ENCODE data around the gene AMMECR1L. TPM values are rescaled to one million over a fixed set of nuclear protein-coding genes. Genes with fewer than 3 reads are reported as not detected.
"Not testable (repeated sequence)": the region's sequence is repeated elsewhere in the genome, so short reads cannot be mapped to it uniquely, and the experiment has no call there.

Gene AMMECR1L
- total RNA-seq, 1 experiment from 2014 or later: 29.3 TPM

DNA sequence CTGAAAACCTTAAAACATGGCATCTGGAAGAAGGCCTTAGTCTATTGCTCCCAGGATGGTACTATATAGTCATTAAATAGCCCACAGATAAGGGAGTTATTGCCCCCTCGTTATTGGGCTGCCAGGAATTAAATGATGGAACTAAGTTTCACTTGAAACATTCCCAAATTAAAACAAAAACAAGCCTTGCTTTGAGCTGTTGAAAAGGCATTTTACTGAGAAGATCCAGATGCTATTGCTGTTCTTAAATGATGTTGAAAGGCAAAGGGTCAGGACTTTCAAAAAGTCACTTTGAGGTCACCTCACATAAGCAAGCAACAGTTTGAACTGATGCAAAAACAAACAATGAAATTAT, 2.0 kb upstream of the AMMECR1L start:
- H3K9me3 Mint-ChIP-seq (ENCODE audit: unreplicated experiment): no peaks in the 10 kb centered on the region
- Histone ChIP-seq H3K36me3 (ENCODE audit: control insufficient read depth, insufficient read depth, low read length) (no peaks in the 10 kb centered on the region; the same call in 1 of the 2 replicates), H3K4me3 (ENCODE audit: low read depth, low read length) (peak overlapping the region; percentile 36; the same call in 1 of the 2 replicates), H3K27me3 (replicated peaks; ENCODE audit: control insufficient read depth, insufficient read depth, low read length) (no peaks in the 10 kb centered on the region), H3K9me3 (no peaks in the 10 kb centered on the region), H3K4me1 (peaks cover 29% of the 10 kb centered on the region)
- no TSS peak for BruUV-seq (replicated peaks)
- no peak for DNase-seq
- H3K27me3 Mint-ChIP-seq (ENCODE audit: insufficient read depth, unreplicated experiment): no peaks in the 10 kb centered on the region
- no peak overlapping the region for H3K27ac Mint-ChIP-seq (ENCODE audit: unreplicated experiment)
- intact Hi-C loops (cut with micrococcal nuclease; ENCODE audit: unreplicated experiment): no loop called here
- H3K4me1 Mint-ChIP-seq (ENCODE audit: low read depth, unreplicated experiment): peaks cover 23% of the 10 kb centered on the region
- CTCF ChIA-PET: no interaction called here
- TF ChIP-seq, protein P1, sequence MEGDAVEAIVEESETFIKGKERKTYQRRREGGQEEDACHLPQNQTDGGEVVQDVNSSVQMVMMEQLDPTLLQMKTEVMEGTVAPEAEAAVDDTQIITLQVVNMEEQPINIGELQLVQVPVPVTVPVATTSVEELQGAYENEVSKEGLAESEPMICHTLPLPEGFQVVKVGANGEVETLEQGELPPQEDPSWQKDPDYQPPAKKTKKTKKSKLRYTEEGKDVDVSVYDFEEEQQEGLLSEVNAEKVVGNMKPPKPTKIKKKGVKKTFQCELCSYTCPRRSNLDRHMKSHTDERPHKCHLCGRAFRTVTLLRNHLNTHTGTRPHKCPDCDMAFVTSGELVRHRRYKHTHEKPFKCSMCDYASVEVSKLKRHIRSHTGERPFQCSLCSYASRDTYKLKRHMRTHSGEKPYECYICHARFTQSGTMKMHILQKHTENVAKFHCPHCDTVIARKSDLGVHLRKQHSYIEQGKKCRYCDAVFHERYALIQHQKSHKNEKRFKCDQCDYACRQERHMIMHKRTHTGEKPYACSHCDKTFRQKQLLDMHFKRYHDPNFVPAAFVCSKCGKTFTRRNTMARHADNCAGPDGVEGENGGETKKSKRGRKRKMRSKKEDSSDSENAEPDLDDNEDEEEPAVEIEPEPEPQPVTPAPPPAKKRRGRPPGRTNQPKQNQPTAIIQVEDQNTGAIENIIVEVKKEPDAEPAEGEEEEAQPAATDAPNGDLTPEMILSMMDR (IDR thresholded peaks at IDR 0.05; ENCODE audit: insufficient read depth in 1 of 2, low read depth in 1 of 2, low read length in 1 of 2, severe bottlenecking in 1 of 2, unreplicated experiment in 1 of 2): no peak
- peaks cover 29% of the 10 kb centered on the region for H3K36me3 Mint-ChIP-seq (ENCODE audit: insufficient read depth, unreplicated experiment)
- POLR2A ChIA-PET: no interaction called here
- H3K4me3 Mint-ChIP-seq (ENCODE audit: unreplicated experiment): peak overlapping the region; percentile 93

DNA sequence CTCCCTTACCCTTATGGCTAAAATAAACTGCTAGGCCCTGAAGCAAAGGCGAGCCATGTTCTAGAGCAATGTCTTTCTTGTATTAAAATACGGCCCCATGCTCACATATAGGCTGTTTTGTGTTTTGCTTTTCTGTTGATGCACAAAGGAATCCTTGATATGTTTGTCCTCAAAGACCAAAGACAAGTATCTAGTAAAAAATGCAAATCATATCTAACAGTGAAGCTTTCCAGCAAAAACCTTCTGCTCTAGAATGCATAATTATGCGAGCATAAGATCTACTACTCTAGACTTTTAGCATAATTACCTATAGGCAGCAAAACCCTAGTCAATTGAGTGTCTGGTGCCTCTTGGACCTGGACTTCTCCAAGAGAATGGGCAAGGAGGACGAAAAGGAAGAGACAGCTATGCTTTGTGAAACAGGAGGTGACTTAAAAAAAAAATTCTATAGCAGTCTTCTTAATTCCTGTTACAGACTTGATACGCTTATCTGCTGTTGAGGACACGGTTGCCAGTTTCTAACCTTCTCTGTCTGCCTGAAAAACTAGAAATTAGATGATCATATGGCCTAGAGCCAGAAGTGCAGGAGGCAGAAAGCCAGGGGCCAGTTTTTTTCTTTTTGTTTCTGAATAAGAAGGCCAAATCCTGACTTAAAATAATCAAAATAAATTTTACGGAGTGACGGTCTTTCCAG, 1.5 kb upstream of the AMMECR1L start:
- TF ChIP-seq, protein P1 (IDR thresholded peaks at IDR 0.05; ENCODE audit: insufficient read depth in 1 of 2, low read depth in 1 of 2, low read length in 1 of 2, severe bottlenecking in 1 of 2, unreplicated experiment in 1 of 2): no peak
- H3K9me3 Mint-ChIP-seq (ENCODE audit: unreplicated experiment): no peaks in the 10 kb centered on the region
- Histone ChIP-seq H3K36me3 (ENCODE audit: control insufficient read depth, insufficient read depth, low read length) (no peaks in the 10 kb centered on the region; the same call in 1 of the 2 replicates), H3K4me1 (peaks cover 29% of the 10 kb centered on the region), H3K27me3 (replicated peaks; ENCODE audit: control insufficient read depth, insufficient read depth, low read length) (no peaks in the 10 kb centered on the region), H3K4me3 (ENCODE audit: low read depth, low read length) (peak overlapping the region; percentile 36), H3K9me3 (no peaks in the 10 kb centered on the region)
- no peaks in the 10 kb centered on the region for H3K27me3 Mint-ChIP-seq (ENCODE audit: insufficient read depth, unreplicated experiment)
- H3K4me1 Mint-ChIP-seq (ENCODE audit: low read depth, unreplicated experiment): peaks cover 23% of the 10 kb centered on the region
- H3K27ac Mint-ChIP-seq (ENCODE audit: unreplicated experiment): no peak overlapping the region
- H3K4me3 Mint-ChIP-seq (ENCODE audit: unreplicated experiment): peak overlapping the region; percentile 93
- CTCF ChIA-PET: no interaction called here
- POLR2A ChIA-PET: interaction anchor here (1.1 kb wide), 1 partner anchor 35 kb away, joined by 5 read pairs; no protein-coding TSS in a partner anchor
- no TSS peak for BruUV-seq (replicated peaks)
- peaks cover 35% of the 10 kb centered on the region for H3K36me3 Mint-ChIP-seq (ENCODE audit: insufficient read depth, unreplicated experiment)
- no peak for DNase-seq
- intact Hi-C loops (cut with micrococcal nuclease; ENCODE audit: unreplicated experiment): no loop called here

DNA sequence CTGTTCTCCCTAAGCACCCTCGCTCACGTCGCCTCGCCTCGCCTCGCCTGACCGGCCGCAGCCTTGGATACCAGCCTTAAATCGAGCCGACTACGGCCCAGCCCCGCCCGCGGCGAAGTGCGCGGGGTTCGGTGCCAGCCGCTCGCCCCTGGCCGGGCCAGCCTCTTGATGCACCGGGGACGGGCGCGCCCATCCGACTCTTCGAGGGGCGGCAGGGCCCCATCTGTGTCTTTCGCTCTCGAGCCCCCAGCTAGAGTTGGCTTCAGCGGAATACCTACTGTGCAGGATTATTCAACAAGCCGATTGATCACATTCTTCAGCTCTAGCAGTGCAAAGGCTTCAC, 808 bp upstream of the AMMECR1L start:
- H3K27me3 ChIP-seq (replicated peaks; ENCODE audit: control insufficient read depth, insufficient read depth, low read length); H3K9me3 Mint-ChIP-seq (ENCODE audit: unreplicated experiment); H3K27me3 Mint-ChIP-seq (ENCODE audit: insufficient read depth, unreplicated experiment); H3K9me3 ChIP-seq; intact Hi-C loops (cut with micrococcal nuclease; ENCODE audit: unreplicated experiment); H3K36me3 ChIP-seq (ENCODE audit: control insufficient read depth, insufficient read depth, low read length); DNase-seq: not testable (repeated sequence)
- Mint-ChIP-seq H3K27ac (ENCODE audit: unreplicated experiment) (peak overlapping the region; percentile 80), H3K4me3 (ENCODE audit: unreplicated experiment) (peak overlapping the region; percentile 93), H3K4me1 (ENCODE audit: low read depth, unreplicated experiment) (peaks cover 23% of the 10 kb centered on the region), H3K36me3 (ENCODE audit: insufficient read depth, unreplicated experiment) (peaks cover 41% of the 10 kb centered on the region)
- BruUV-seq (replicated peaks): TSS peak; percentile 67
- Histone ChIP-seq H3K4me3 (ENCODE audit: low read depth, low read length) (peak overlapping the region; percentile 74), H3K4me1 (peaks cover 29% of the 10 kb centered on the region)
- POLR2A ChIA-PET: interaction anchor here (1.1 kb wide), 1 partner anchor 36 kb away, joined by 5 read pairs; no protein-coding TSS in a partner anchor
- CTCF ChIA-PET: interaction anchor here (0.8 kb wide), 1 partner anchor 64 kb away, joined by 4 read pairs; no protein-coding TSS in a partner anchor
